HUES64 (cell line): ENCODE measurements around the gene SANBR.

Source experiments
- H3K27ac ChIP-seq: 2 replicates; pipeline ENCODE4 v1.7.0; 2013; ENCODE audit warnings: low read depth, low read length, inconsistent platforms
- H3K27me3 ChIP-seq: 2 replicates; pipeline ENCODE4 v1.6.1; 2013; ENCODE audit warnings: mild to moderate bottlenecking, low read length; ENCODE audit not compliant: insufficient read depth
- H3K36me3 ChIP-seq: 2 replicates; pipeline ENCODE4 v1.6.1; 2013; ENCODE audit warnings: mild to moderate bottlenecking, low read length; ENCODE audit not compliant: insufficient read depth
- H3K4me1 ChIP-seq: 2 replicates; pipeline ENCODE4 v1.6.1; 2013; ENCODE audit warnings: mild to moderate bottlenecking, low read length, moderate library complexity; ENCODE audit not compliant: insufficient read depth
- H3K4me3 ChIP-seq: 2 replicates; pipeline ENCODE4 v1.5.1; 2013; ENCODE audit warnings: mild to moderate bottlenecking, low read length, moderate library complexity
- H3K9ac ChIP-seq: 2 replicates; pipeline ENCODE4 v1.6.1; 2013; ENCODE audit warnings: mild to moderate bottlenecking, low read depth, low read length
- H3K9me3 ChIP-seq: 2 replicates; pipeline ENCODE4 v1.6.1; 2013; ENCODE audit warnings: low read depth, low read length; ENCODE audit not compliant: insufficient read depth
- WGBS: fragments of 150-250, 120-280 bp; methylation state at CpG from one replicate; pipeline ENCODE4 v1.1.7; 2013; ENCODE audit warnings: missing lambda C conversion rate; 5-methylcytosine and 5-hydroxymethylcytosine counted together

The SANBR gene

GRCh38 chr2:61090386-61090921 is 24.8 kb downstream of the SANBR start:
- H3K4me1 ChIP-seq, result no peaks in the 10 kb centered on the region
- H3K36me3 ChIP-seq, result peaks cover 44% of the 10 kb centered on the region
- H3K27ac ChIP-seq, result no peak overlapping the region
- WGBS, result 99% methylated on average over 4 of the region's 5 CpGs
- no peaks in the 10 kb centered on the region for H3K27me3 ChIP-seq
- no peaks in the 10 kb centered on the region for H3K9me3 ChIP-seq
- no peak overlapping the region for H3K9ac ChIP-seq
- H3K4me3 ChIP-seq, result no peak overlapping the region

DNA sequence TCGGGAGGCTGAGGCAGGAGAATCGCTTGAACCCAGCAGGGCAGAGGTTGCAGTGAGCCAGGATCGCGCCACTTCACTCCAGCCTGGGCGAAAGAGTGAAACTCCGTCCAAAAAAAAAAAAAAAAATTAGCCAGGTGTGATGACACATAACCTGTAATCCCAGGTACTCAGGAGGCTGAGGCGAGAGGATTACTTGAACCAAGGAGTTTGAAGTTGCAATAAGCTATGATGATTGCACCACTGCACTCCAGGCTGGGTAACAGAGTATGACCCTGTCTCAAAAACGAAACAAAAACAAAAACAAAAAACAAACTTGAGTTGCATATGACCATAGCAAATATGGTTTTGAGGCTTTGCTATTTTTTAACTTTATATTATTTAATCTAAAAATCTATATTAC is 25.8 kb downstream of the SANBR start:
- H3K9ac ChIP-seq, result no peak overlapping the region
- 96% methylated on average over 7 of the region's 8 CpGs for WGBS
- H3K27me3 ChIP-seq, result no peaks in the 10 kb centered on the region
- H3K9me3 ChIP-seq, result no peaks in the 10 kb centered on the region
- H3K27ac ChIP-seq, result no peak overlapping the region
- H3K36me3 ChIP-seq, result peaks cover 39% of the 10 kb centered on the region
- H3K4me1 ChIP-seq, result no peaks in the 10 kb centered on the region
- H3K4me3 ChIP-seq, result no peak overlapping the region

- H3K4me1 ChIP-seq, result no peaks in the 10 kb centered on the region
- no peak overlapping the region for H3K9ac ChIP-seq
- no peaks in the 10 kb centered on the region for H3K27me3 ChIP-seq
- H3K36me3 ChIP-seq, result peaks cover 10% of the 10 kb centered on the region; the same call in 1 of the 2 replicates
- 94% methylated on average over 3 of the region's 3 CpGs for WGBS
- H3K27ac ChIP-seq, result no peak overlapping the region
- H3K4me3 ChIP-seq, result no peak overlapping the region
- no peaks in the 10 kb centered on the region for H3K9me3 ChIP-seq
Observed at GRCh38 chr2:61096438-61096837, 30.8 kb downstream of the SANBR start.

DNA sequence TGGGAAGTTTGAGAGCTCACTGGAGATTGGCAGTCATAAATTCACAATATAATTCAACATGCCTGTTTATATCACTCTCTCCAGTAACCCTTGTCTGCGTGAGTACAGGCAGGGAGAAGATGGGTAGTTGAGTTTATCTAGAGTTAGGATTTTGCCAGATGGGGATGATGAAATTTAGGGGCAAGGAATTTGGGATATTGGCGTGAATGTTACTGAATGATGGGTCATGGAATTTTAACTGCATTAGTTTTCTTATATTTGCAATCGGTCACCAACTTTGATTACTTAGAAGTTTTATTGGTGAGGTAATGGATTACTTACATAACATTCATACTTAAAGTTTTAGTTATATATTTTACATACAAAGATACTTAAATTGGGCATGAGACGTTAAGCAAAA is 35.1 kb downstream of the SANBR start:
- Histone ChIP-seq H3K4me1 (no peaks in the 10 kb centered on the region), H3K36me3 (peaks cover 9% of the 10 kb centered on the region; the same call in 1 of the 2 replicates), H3K4me3 (no peak overlapping the region), H3K9ac (no peak overlapping the region), H3K27me3 (no peaks in the 10 kb centered on the region), H3K27ac (no peak overlapping the region), H3K9me3 (no peaks in the 10 kb centered on the region)
- 89% methylated on average over 3 of the region's 4 CpGs for WGBS

DNA sequence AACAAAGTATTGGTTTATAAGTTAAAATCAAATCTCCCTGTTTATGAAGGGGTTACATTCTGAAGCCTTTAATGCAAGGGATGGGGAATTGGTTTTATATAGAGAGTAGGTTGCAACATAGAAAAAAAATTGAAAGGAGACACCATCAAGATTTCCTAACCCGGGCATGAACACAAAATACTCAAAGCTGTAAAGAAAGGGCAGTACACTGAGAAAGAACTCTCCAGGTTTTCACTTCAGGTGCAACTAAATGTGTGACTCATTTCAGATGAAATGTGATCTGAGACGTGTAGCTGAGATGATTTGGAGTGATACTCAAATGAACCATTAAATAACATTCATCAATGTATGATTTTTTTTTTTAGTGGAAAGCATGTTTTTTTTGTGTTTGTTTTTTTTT is 43.6 kb downstream of the SANBR start:
- Histone ChIP-seq H3K36me3 (peaks cover 25% of the 10 kb centered on the region), H3K27ac (no peak overlapping the region), H3K9ac (no peak overlapping the region), H3K4me1 (no peaks in the 10 kb centered on the region), H3K9me3 (peaks cover 25% of the 10 kb centered on the region), H3K4me3 (no peak overlapping the region), H3K27me3 (no peaks in the 10 kb centered on the region)
- WGBS, result 100% methylated on average over 1 of the region's 2 CpGs

- peaks cover 34% of the 10 kb centered on the region for H3K36me3 ChIP-seq
- no peak overlapping the region for H3K9ac ChIP-seq
- H3K4me1 ChIP-seq, result no peaks in the 10 kb centered on the region
- H3K4me3 ChIP-seq, result no peak overlapping the region
- H3K27ac ChIP-seq, result no peak overlapping the region
- H3K9me3 ChIP-seq, result peaks cover 30% of the 10 kb centered on the region
- H3K27me3 ChIP-seq, result no peaks in the 10 kb centered on the region
Observed at GRCh38 chr2:61111708-61112107, 46.0 kb downstream of the SANBR start.

GRCh38 chr2:61114147-61114546 is 48.5 kb downstream of the SANBR start:
- H3K9ac ChIP-seq, result no peak overlapping the region
- H3K4me3 ChIP-seq, result no peak overlapping the region
- H3K27me3 ChIP-seq, result no peaks in the 10 kb centered on the region
- peaks cover 49% of the 10 kb centered on the region for H3K36me3 ChIP-seq
- peaks cover 30% of the 10 kb centered on the region for H3K9me3 ChIP-seq
- H3K4me1 ChIP-seq, result no peaks in the 10 kb centered on the region
- 80% methylated on average over 6 of the region's 6 CpGs for WGBS
- no peak overlapping the region for H3K27ac ChIP-seq
